Subcutaneous abdominal adipose tissue (tissue), 5 donors: ENCODE measurements around the gene IL34.

Experiments
- H3K27ac ChIP-seq: one replicate; pipeline ENCODE4 v1.7.0; 2013; ENCODE audit warnings: low read depth, mild to moderate bottlenecking, inconsistent platforms, low read length, moderate library complexity
- H3K27me3 ChIP-seq, 5 donors: one replicate each; pipeline ENCODE4 v1.7.0; 2013; ENCODE audit warnings: low read length in 5 of 5, inconsistent platforms in 1 of 5; ENCODE audit not compliant: control insufficient read depth in 5 of 5, insufficient read depth in 4 of 5
- H3K36me3 ChIP-seq, 5 donors: one replicate each; pipeline ENCODE4 v1.7.0; 2013; ENCODE audit warnings: low read length in 5 of 5; ENCODE audit not compliant: control insufficient read depth in 5 of 5, insufficient read depth in 5 of 5
- H3K4me1 ChIP-seq, 5 donors: one replicate each; pipeline ENCODE4 v1.7.0; 2013; ENCODE audit warnings: low read length in 5 of 5, mild to moderate bottlenecking in 3 of 5, moderate library complexity in 1 of 5; ENCODE audit not compliant: control insufficient read depth in 5 of 5, insufficient read depth in 5 of 5
- H3K4me3 ChIP-seq, 5 donors: one replicate each; pipeline ENCODE4 v1.7.0; 2013; ENCODE audit warnings: low read length in 5 of 5, low read depth in 1 of 5
- H3K9ac ChIP-seq, 5 donors: one replicate each; pipeline ENCODE4 v1.7.0; 2013; ENCODE audit warnings: low read length in 5 of 5, mild to moderate bottlenecking in 4 of 5, moderate library complexity in 3 of 5
- H3K9me3 ChIP-seq, 5 donors: one replicate each; pipeline ENCODE4 v1.7.0; 2013; ENCODE audit warnings: low read length in 5 of 5; ENCODE audit not compliant: control insufficient read depth in 5 of 5
- donor health status: healthy.
- donor health status: healthy.
- donor health status: healthy.
- donor health status: healthy.
- donor health status: healthy.

Gene IL34

GRCh38 chr16:70676675-70677498, 30.5 kb downstream of the IL34 start:
- H3K9ac ChIP-seq, result no peak overlapping the region
- peaks cover 4 to 23% (median 22%) of the 10 kb centered on the region in 5 donors for H3K4me1 ChIP-seq
- no peak overlapping the region for H3K27ac ChIP-seq
- H3K4me3 ChIP-seq, result no peak overlapping the region
- H3K36me3 ChIP-seq, result peaks cover 6 to 70% (median 58%) of the 10 kb centered on the region in 5 donors
- H3K9me3 ChIP-seq, result no peaks in the 10 kb centered on the region
- H3K27me3 ChIP-seq, result no peaks in the 10 kb centered on the region

GRCh38 chr16:70677499-70678120, 31.3 kb downstream of the IL34 start:
- no peaks in the 10 kb centered on the region for H3K9me3 ChIP-seq
- peaks cover 4 to 30% (median 29%) of the 10 kb centered on the region in 5 donors for H3K4me1 ChIP-seq
- no peaks in the 10 kb centered on the region for H3K27me3 ChIP-seq
- peaks cover 6 to 64% (median 56%) of the 10 kb centered on the region in 5 donors for H3K36me3 ChIP-seq
- H3K9ac ChIP-seq, result no peak overlapping the region
- no peak overlapping the region for H3K27ac ChIP-seq
- H3K4me3 ChIP-seq, result no peak overlapping the region

GRCh38 chr16:70678121-70678897, 31.9 kb downstream of the IL34 start:
- Histone ChIP-seq H3K9ac (no peak overlapping the region), H3K36me3 (peaks cover 4 to 57% (median 51%) of the 10 kb centered on the region in 5 donors)

GRCh38 chr16:70678898-70679670, 32.7 kb downstream of the IL34 start:
- H3K27me3 ChIP-seq, result no peaks in the 10 kb centered on the region
- H3K9ac ChIP-seq, result no peak overlapping the region
- H3K4me3 ChIP-seq, result no peak overlapping the region
- H3K36me3 ChIP-seq, result peaks cover 0 to 52% (median 46%) of the 10 kb centered on the region in 5 donors
- H3K27ac ChIP-seq, result no peak overlapping the region
- peaks cover 4 to 44% (median 38%) of the 10 kb centered on the region in 5 donors for H3K4me1 ChIP-seq
- H3K9me3 ChIP-seq, result no peaks in the 10 kb centered on the region

More at GRCh38 chr16:70678121-70678897, 31.9 kb downstream of the IL34 start:
- Histone ChIP-seq H3K9me3 (no peaks in the 10 kb centered on the region), H3K4me1 (peaks cover 4 to 37% (median 32%) of the 10 kb centered on the region in 5 donors), H3K27me3 (no peaks in the 10 kb centered on the region), H3K27ac (no peak overlapping the region), H3K4me3 (no peak overlapping the region)

- Histone ChIP-seq H3K27ac (no peak overlapping the region), H3K4me1 (peaks cover 6 to 51% (median 46%) of the 10 kb centered on the region in 5 donors), H3K4me3 (no peak overlapping the region), H3K27me3 (no peaks in the 10 kb centered on the region), H3K9ac (peak overlapping the region in 1 of 5 donors; percentile 19), H3K36me3 (peaks cover 0 to 45% (median 39%) of the 10 kb centered on the region in 5 donors), H3K9me3 (no peaks in the 10 kb centered on the region)
Measured at GRCh38 chr16:70679671-70680494, 33.5 kb downstream of the IL34 start.

GRCh38 chr16:70680495-70681381, 34.4 kb downstream of the IL34 start:
- no peak overlapping the region for H3K4me3 ChIP-seq
- H3K27ac ChIP-seq, result no peak overlapping the region
- H3K27me3 ChIP-seq, result no peaks in the 10 kb centered on the region
- peaks cover 0 to 42% (median 34%) of the 10 kb centered on the region in 5 donors for H3K36me3 ChIP-seq
- peak overlapping the region in 2 of 5 donors; percentile 43 to 71 for H3K9ac ChIP-seq
- peaks cover 7 to 57% (median 52%) of the 10 kb centered on the region in 5 donors for H3K4me1 ChIP-seq
- H3K9me3 ChIP-seq, result no peaks in the 10 kb centered on the region

GRCh38 chr16:70681382-70682238, 35.3 kb downstream of the IL34 start:
- H3K4me3 ChIP-seq, result no peak overlapping the region
- H3K9ac ChIP-seq, result peak overlapping the region in 3 of 5 donors; percentile 43 to 71 (median 55)
- H3K4me1 ChIP-seq, result peaks cover 7 to 55% (median 53%) of the 10 kb centered on the region in 5 donors
- peaks cover 0 to 34% (median 25%) of the 10 kb centered on the region in 5 donors for H3K36me3 ChIP-seq
- no peaks in the 10 kb centered on the region for H3K9me3 ChIP-seq
- H3K27me3 ChIP-seq, result no peaks in the 10 kb centered on the region
- H3K27ac ChIP-seq, result peak overlapping the region; percentile 10
